Memory B cell (primary cell): ENCODE results near the gene HABP2.

ENCODE experiments used
- ATAC-seq: fragments of 150-1000 bp; cut with Tn5 transposase; 2 replicates; pipeline ENCODE4 v1.10.0; 2021; ENCODE audit warnings: low read depth, mild to moderate bottlenecking, moderate library complexity
- DNase-seq, 2 donors: peaks; one replicate each; pipeline ENCODE4 v3.0.0; 2022; ENCODE audit warnings: low spot score in 2 of 2
- H3K27ac Mint-ChIP-seq: one replicate; pipeline ENCODE4 v1.8.0; 2022; ENCODE audit warnings: mild to moderate bottlenecking, moderate library complexity, mixed read lengths
- H3K27me3 Mint-ChIP-seq: one replicate; pipeline ENCODE4 v1.8.0; 2022; ENCODE audit warnings: mixed read lengths
- H3K36me3 Mint-ChIP-seq: one replicate; pipeline ENCODE4 v1.8.0; 2022; ENCODE audit warnings: mild to moderate bottlenecking, mixed read lengths
- H3K4me1 Mint-ChIP-seq: one replicate; pipeline ENCODE4 v1.8.0; 2022; ENCODE audit warnings: mixed read lengths
- H3K4me3 Mint-ChIP-seq: one replicate; pipeline ENCODE4 v1.8.0; 2022; ENCODE audit warnings: mild to moderate bottlenecking, moderate library complexity, mixed read lengths
- H3K9me3 Mint-ChIP-seq: one replicate; pipeline ENCODE4 v1.8.0; 2022; ENCODE audit warnings: mixed read lengths

The HABP2 gene

DNA sequence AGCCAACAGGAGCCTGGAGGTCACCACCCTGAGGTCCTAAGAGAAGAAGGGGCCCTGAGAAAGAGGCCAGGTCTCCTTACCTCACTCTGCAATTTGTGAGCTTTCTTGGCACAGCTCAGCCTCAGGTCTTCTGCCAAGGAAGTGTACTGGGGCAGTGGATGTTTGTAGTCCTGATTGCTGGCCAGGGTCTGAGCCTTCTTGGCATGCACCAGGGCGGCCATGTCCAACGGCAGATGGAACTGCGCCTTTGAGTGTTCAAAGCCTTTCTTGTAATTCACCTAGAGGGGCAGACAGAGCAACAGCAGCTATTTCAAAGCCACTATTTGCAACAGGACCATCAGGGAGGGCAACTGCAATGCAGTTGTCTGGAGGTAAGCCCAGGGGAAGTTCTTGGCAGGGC, 59.3 kb downstream of the HABP2 start:
- DNase-seq (no peak), ATAC-seq (no peak)
- H3K36me3 Mint-ChIP-seq, result no peaks in the 10 kb centered on the region
- H3K9me3 Mint-ChIP-seq, result no peaks in the 10 kb centered on the region
- no peak overlapping the region for H3K27ac Mint-ChIP-seq
- peaks cover 10% of the 10 kb centered on the region for H3K27me3 Mint-ChIP-seq
- H3K4me1 Mint-ChIP-seq, result peaks cover 2% of the 10 kb centered on the region
- H3K4me3 Mint-ChIP-seq, result no peak overlapping the region

- no peaks in the 10 kb centered on the region for H3K9me3 Mint-ChIP-seq
- H3K27ac Mint-ChIP-seq, result no peak overlapping the region
- H3K4me1 Mint-ChIP-seq, result peaks cover 2% of the 10 kb centered on the region
- ATAC-seq (no peak), DNase-seq (no peak)
- no peak overlapping the region for H3K4me3 Mint-ChIP-seq
- no peaks in the 10 kb centered on the region for H3K36me3 Mint-ChIP-seq
- H3K27me3 Mint-ChIP-seq, result peaks cover 10% of the 10 kb centered on the region
Observed at GRCh38 chr10:113613427-113613826, 60.6 kb downstream of the HABP2 start.

DNA sequence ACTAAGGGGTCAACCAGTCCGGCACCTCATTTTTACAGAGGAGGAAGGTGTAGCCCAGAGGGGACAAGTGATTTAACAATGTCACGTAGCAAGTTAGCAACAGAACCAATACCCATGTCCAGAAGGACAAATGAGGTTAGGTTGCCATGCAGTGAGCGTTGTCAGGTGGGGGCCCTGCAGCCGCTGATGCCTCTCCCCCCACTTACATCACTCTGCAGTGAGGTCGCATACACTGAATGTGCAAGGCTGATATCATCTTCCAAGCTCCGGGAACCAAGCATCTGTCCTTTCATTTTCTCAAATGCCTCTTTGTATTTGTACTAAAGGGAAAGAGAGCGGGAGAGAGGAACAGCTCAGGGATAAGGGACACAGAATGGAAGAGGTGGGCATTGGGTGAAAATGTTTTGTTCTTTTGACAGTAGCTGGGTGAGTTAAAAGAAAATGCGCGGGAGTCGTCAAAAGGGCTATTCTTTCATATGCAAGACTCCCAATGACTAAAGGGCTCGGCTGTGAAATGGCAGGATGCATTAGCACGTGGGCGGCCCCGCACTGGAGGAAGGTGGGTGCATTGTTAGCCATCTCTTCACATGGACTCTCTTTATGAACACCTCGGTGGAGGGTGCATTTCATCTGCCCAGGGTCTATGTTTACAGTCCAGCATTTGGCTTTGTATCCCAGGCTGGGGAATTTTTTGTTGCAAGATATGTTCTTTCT, 61.3 kb downstream of the HABP2 start:
- no peak for DNase-seq
- H3K27me3 Mint-ChIP-seq, result peaks cover 10% of the 10 kb centered on the region

GRCh38 chr10:113616244-113617074, 63.6 kb downstream of the HABP2 start:
- H3K4me1 Mint-ChIP-seq, result peaks cover 2% of the 10 kb centered on the region
- H3K27ac Mint-ChIP-seq, result no peak overlapping the region
- ATAC-seq (no peak), DNase-seq (no peak)
- no peaks in the 10 kb centered on the region for H3K9me3 Mint-ChIP-seq
- H3K36me3 Mint-ChIP-seq, result no peaks in the 10 kb centered on the region
- H3K27me3 Mint-ChIP-seq, result peaks cover 11% of the 10 kb centered on the region
- no peak overlapping the region for H3K4me3 Mint-ChIP-seq

More for the DNA sequence above, 61.3 kb downstream of the HABP2 start:
- Mint-ChIP-seq H3K27ac (no peak overlapping the region), H3K4me1 (peaks cover 2% of the 10 kb centered on the region), H3K9me3 (no peaks in the 10 kb centered on the region), H3K4me3 (no peak overlapping the region), H3K36me3 (no peaks in the 10 kb centered on the region)
- no peak for ATAC-seq

GRCh38 chr10:113617086-113617485, 64.2 kb downstream of the HABP2 start:
- no peaks in the 10 kb centered on the region for H3K36me3 Mint-ChIP-seq
- H3K4me1 Mint-ChIP-seq, result peaks cover 2% of the 10 kb centered on the region
- no peaks in the 10 kb centered on the region for H3K9me3 Mint-ChIP-seq
- ATAC-seq, result no peak
- no peak overlapping the region for H3K27ac Mint-ChIP-seq
- no peak overlapping the region for H3K4me3 Mint-ChIP-seq
- H3K27me3 Mint-ChIP-seq, result peaks cover 11% of the 10 kb centered on the region
- no peak for DNase-seq

DNA sequence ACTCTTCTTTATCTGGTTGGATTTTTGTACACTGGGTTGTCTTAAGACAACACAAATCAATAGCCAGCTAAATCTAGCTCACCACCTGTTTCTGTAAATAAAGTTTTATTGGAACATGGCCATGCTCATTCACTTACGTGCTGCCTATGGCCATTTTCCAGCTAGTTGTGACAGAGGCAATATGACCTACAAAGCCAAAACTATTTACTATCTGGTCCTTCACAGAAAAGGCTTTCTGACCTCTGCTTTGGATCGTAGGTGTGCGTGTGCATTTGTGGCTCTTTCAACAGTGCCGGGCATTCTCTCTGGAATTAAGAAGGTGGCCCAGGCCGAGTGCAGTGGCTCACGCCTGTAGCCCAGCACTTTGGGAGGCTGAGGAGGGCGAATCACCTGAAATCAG, 65.5 kb downstream of the HABP2 start:
- no peaks in the 10 kb centered on the region for H3K36me3 Mint-ChIP-seq

DNA sequence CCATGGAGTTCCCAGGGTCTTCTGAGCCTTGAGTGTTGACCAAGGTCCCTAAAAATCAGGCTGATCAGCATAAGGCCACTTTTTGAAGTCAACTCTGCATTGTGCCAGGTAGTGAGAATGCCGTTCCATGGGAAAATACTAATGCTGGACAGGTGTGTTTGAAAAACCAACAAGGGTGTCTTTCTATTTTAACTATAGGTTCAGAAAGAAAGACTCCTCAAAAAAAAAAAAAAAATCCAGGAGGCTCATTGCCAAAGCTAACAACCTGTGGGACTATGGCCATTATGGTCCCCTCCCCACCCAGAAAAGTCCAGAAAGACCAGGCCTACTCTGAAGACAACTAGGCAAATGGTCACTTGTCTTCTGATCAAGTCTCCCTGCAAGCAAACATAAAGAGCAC, 66.5 kb downstream of the HABP2 start:
- H3K27me3 Mint-ChIP-seq, result peaks cover 11% of the 10 kb centered on the region
- DNase-seq, result no peak
- H3K4me1 Mint-ChIP-seq, result peaks cover 2% of the 10 kb centered on the region
- H3K36me3 Mint-ChIP-seq, result no peaks in the 10 kb centered on the region
- no peak overlapping the region for H3K4me3 Mint-ChIP-seq
- H3K27ac Mint-ChIP-seq, result no peak overlapping the region
- ATAC-seq, result no peak
- no peaks in the 10 kb centered on the region for H3K9me3 Mint-ChIP-seq

More for the DNA sequence above, 65.5 kb downstream of the HABP2 start:
- DNase-seq (no peak), ATAC-seq (no peak)
- H3K27me3 Mint-ChIP-seq, result peaks cover 9% of the 10 kb centered on the region
- H3K4me1 Mint-ChIP-seq, result peaks cover 2% of the 10 kb centered on the region
- H3K27ac Mint-ChIP-seq, result no peak overlapping the region
- H3K4me3 Mint-ChIP-seq, result no peak overlapping the region
- H3K9me3 Mint-ChIP-seq, result no peaks in the 10 kb centered on the region

DNA sequence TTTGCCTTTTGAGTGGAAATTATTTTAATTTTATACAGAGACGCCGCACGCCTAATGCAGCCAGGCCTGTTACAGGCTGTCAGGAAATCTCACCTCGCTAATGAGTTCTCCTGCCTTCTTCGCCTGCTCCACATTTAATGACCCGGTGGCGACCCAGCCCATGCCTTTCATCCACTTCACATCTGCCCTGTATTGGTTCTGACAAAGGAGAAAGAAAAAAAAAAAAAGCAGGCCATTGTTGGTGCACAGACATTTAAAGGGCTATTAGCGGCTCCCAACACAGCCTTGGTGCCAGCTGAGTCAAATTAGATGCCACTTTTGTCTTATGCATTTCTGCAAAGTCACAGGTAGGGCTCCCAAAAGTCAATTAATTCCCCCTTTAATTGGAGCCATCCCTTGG, 67.7 kb downstream of the HABP2 start:
- no peaks in the 10 kb centered on the region for H3K36me3 Mint-ChIP-seq
- no peaks in the 10 kb centered on the region for H3K9me3 Mint-ChIP-seq
- H3K4me1 Mint-ChIP-seq, result no peaks in the 10 kb centered on the region
- no peak for ATAC-seq
- DNase-seq, result no peak
- H3K27me3 Mint-ChIP-seq, result peaks cover 10% of the 10 kb centered on the region
- no peak overlapping the region for H3K27ac Mint-ChIP-seq
- no peak overlapping the region for H3K4me3 Mint-ChIP-seq

- no peak for ATAC-seq
- Mint-ChIP-seq H3K27ac (no peak overlapping the region), H3K27me3 (peaks cover 10% of the 10 kb centered on the region)
Observed at GRCh38 chr10:113620936-113621335, 68.1 kb downstream of the HABP2 start.

GRCh38 chr10:113621799-113622198, 68.9 kb downstream of the HABP2 start:
- DNase-seq, result no peak
- H3K4me3 Mint-ChIP-seq, result no peak overlapping the region
- H3K9me3 Mint-ChIP-seq, result no peaks in the 10 kb centered on the region
- no peaks in the 10 kb centered on the region for H3K4me1 Mint-ChIP-seq
- H3K27me3 Mint-ChIP-seq, result peaks cover 11% of the 10 kb centered on the region
- H3K27ac Mint-ChIP-seq, result no peak overlapping the region
- H3K36me3 Mint-ChIP-seq, result no peaks in the 10 kb centered on the region
- no peak for ATAC-seq

More at GRCh38 chr10:113620936-113621335, 68.1 kb downstream of the HABP2 start:
- Mint-ChIP-seq H3K4me3 (no peak overlapping the region), H3K4me1 (no peaks in the 10 kb centered on the region), H3K36me3 (no peaks in the 10 kb centered on the region), H3K9me3 (no peaks in the 10 kb centered on the region)
- DNase-seq, result no peak

DNA sequence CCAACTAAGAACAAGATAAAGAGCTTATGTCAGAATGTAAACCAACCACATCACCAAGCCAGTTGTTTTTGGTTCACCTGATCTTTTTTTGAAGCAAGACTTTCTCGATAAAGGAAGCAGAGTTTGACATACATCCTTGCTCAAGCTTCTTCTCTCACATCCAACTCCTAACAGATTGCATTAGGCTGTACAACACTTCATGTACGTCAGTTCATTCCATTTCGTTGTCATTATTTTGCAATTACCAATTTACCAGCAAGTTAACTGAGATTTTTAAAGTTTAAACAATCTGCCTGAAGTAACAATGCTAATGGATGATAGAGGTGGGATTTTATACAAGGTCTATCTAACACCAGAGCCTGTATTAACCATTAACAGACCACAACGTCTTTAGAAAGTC, 70.0 kb downstream of the HABP2 start:
- H3K4me3 Mint-ChIP-seq, result no peak overlapping the region
- no peak for DNase-seq
- H3K4me1 Mint-ChIP-seq, result no peaks in the 10 kb centered on the region
- no peaks in the 10 kb centered on the region for H3K9me3 Mint-ChIP-seq
- no peaks in the 10 kb centered on the region for H3K36me3 Mint-ChIP-seq
- peaks cover 11% of the 10 kb centered on the region for H3K27me3 Mint-ChIP-seq
- ATAC-seq, result no peak
- H3K27ac Mint-ChIP-seq, result no peak overlapping the region

- Mint-ChIP-seq H3K9me3 (no peaks in the 10 kb centered on the region), H3K36me3 (no peaks in the 10 kb centered on the region), H3K4me3 (no peak overlapping the region), H3K4me1 (no peaks in the 10 kb centered on the region), H3K27me3 (peaks cover 15% of the 10 kb centered on the region), H3K27ac (no peak overlapping the region)
- ATAC-seq (no peak), DNase-seq (no peak)
Observed at GRCh38 chr10:113625461-113626186, 72.8 kb downstream of the HABP2 start.

DNA sequence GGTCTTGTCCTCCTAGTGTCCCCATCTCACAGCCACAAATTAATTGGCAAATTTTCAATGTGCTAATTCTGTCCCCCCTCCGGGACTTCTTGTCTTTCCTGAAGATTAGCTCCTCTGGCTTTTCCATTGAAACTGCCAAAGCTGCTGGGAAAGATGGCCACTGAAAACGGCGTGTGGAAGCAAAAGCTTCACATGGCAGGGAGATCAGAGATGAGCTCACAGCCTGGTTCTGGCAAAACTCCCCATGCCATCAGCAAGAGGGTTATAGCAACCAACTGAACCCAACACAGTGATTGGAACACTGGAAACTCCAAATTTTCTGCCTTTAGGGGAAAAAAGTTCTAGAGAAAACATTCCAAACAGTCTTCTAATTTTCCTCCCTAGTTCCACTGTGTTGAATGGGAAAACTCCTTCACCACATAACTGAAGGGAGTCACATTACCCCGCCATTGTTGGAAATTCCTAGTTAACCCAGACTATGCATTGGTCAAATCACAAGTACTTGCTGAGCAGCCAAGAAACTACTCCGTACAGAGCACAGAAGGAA, 74.0 kb downstream of the HABP2 start:
- no peaks in the 10 kb centered on the region for H3K9me3 Mint-ChIP-seq
- no peak for DNase-seq

DNA sequence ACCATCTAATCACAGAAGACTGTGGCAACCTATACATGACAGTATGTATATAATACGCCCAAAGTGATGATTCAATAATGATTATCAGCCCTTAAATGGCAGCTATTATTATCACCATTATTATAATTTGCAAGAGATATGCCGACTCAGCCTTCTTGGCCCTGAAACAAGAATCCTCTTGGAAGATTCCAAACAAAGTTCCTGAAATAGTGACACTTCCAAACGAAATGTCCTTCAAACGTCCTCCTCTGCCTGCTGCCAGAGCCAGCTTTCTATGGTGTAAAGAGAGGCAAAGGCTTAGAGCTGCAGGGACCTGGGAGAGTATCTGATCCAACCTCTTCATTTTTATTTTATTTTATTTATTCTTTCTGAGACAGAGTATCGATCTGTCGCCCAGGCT, 75.0 kb downstream of the HABP2 start:
- Mint-ChIP-seq H3K27me3 (peaks cover 13% of the 10 kb centered on the region), H3K4me1 (no peaks in the 10 kb centered on the region), H3K9me3 (no peaks in the 10 kb centered on the region), H3K27ac (no peak overlapping the region), H3K36me3 (no peaks in the 10 kb centered on the region), H3K4me3 (no peak overlapping the region)
- no peak for DNase-seq
- ATAC-seq, result no peak

More for the DNA sequence above, 74.0 kb downstream of the HABP2 start:
- ATAC-seq, result no peak
- Mint-ChIP-seq H3K27me3 (peaks cover 13% of the 10 kb centered on the region), H3K4me1 (no peaks in the 10 kb centered on the region), H3K4me3 (no peak overlapping the region), H3K36me3 (no peaks in the 10 kb centered on the region), H3K27ac (no peak overlapping the region)
